Keratinocyte (primary cell): ENCODE measurements around the gene BMP7.

ENCODE experiments used
- CTCF ChIP-seq, 3 experiments: IDR thresholded peaks in 1 of 3; conservative IDR thresholded peaks in 1 of 3; optimal IDR thresholded peaks in 1 of 3; 2 replicates in 2 of 3; 3 replicates in 1 of 3; pipeline versions ENCODE3 to v1.5.1; 2011; ENCODE audit warnings: low read length in 3 of 3, mild to moderate bottlenecking in 3 of 3, moderate library complexity in 2 of 3, control low read depth in 1 of 3, inconsistent platforms in 1 of 3; ENCODE audit not compliant: insufficient read depth in 2 of 3; ENCODE audit errors: extremely low read depth in 1 of 3
- EZH2 ChIP-seq: IDR thresholded peaks from one replicate; pipeline ENCODE4 v1.6.1; 2012; ENCODE audit warnings: inconsistent platforms, mild to moderate bottlenecking, low read length, moderate library complexity

- no peak for TF ChIP-seq CTCF (optimal IDR thresholded peaks at IDR 0.05 in 1 of 3, IDR thresholded peaks at IDR 0.05 in 1 of 3, conservative IDR thresholded peaks at IDR 0.05 in 1 of 3; ENCODE audit: extremely low read depth in 1 of 3, insufficient read depth in 2 of 3, low read length in 3 of 3)
- no peak for TF ChIP-seq EZH2
Measured at GRCh38 chr20:57175397-57176010, 90.9 kb downstream of the BMP7 start.
